Smooth muscle cell (in vitro differentiated cells): ENCODE measurements around the gene AK2. TPM values are rescaled to one million over a fixed set of nuclear protein-coding genes. Genes with fewer than 3 reads are reported as not detected.

Experiments used
- DNase-seq: peaks from one replicate; lab custom pipeline; 2025; ENCODE audit not compliant: unreplicated experiment; lab: John Stamatoyannopoulos, UW
- H2AFZ ChIP-seq: fragments of 200-600 bp; sonication (generic); 2 replicates; pipeline ENCODE4 v1.6.0; 2016; ENCODE audit warnings: antibody characterized with exemption, low read depth, mild to moderate bottlenecking
- H3F3A ChIP-seq: fragments of 200-600 bp; sonication (generic); 2 replicates; pipeline ENCODE4 v1.6.0; 2017; ENCODE audit warnings: antibody characterized with exemption, low read depth
- H3K27ac ChIP-seq: fragments of 200-600 bp; sonication (generic); 2 replicates; pipeline ENCODE4 v1.5.1; 2016; ENCODE audit warnings: low read depth, mild to moderate bottlenecking
- H3K27me3 ChIP-seq: fragments of 200-600 bp; sonication (generic); 2 replicates; pipeline ENCODE4 v1.6.1; 2016; ENCODE audit warnings: low read depth, mild to moderate bottlenecking
- H3K36me3 ChIP-seq: fragments of 200-600 bp; sonication (generic); 2 replicates; pipeline ENCODE4 v1.5.1; 2016; ENCODE audit warnings: low read depth
- H3K4me1 ChIP-seq: fragments of 200-600 bp; sonication (generic); 2 replicates; pipeline ENCODE4 v1.5.1; 2016; ENCODE audit warnings: low read depth
- H3K4me2 ChIP-seq: fragments of 200-600 bp; sonication (generic); 2 replicates; pipeline ENCODE4 v1.6.0; 2016; ENCODE audit warnings: mild to moderate bottlenecking
- H3K4me3 ChIP-seq: fragments of 200-600 bp; sonication (generic); 2 replicates; pipeline ENCODE4 v1.5.1; 2016; ENCODE audit warnings: mild to moderate bottlenecking
- H3K79me2 ChIP-seq: fragments of 200-600 bp; sonication (generic); 2 replicates; pipeline ENCODE4 v1.6.0; 2016; ENCODE audit warnings: low read depth, mild to moderate bottlenecking
- H3K9ac ChIP-seq: fragments of 200-600 bp; sonication (generic); 2 replicates; pipeline ENCODE4 v1.6.0; 2016; ENCODE audit warnings: low read depth
- H3K9me3 ChIP-seq: fragments of 200-600 bp; sonication (generic); replicated peaks from 2 replicates; pipeline ENCODE4 v1.5.1; 2016; ENCODE audit warnings: low read depth
- H4K20me1 ChIP-seq: fragments of 200-600 bp; sonication (generic); 2 replicates; pipeline ENCODE4 v1.6.0; 2016; ENCODE audit warnings: low read depth
- WGBS: methylation state at CpG from one replicate; pipeline ENCODE4 v1.1.7; 2016; ENCODE audit warnings: low lambda C conversion rate; 5-methylcytosine and 5-hydroxymethylcytosine counted together
- polyA plus RNA-seq: library from polyadenylated mRNA; unstranded; fragments of >200 nt; fragmentation: Nextera tagmentation; extraction: Ambion mirVana; gene quantifications from 2 replicates; pipeline ENCODE4 v1.2.1, GENCODE V29; 2016
- total RNA-seq: library from RNA; depleted of rRNA; stranded (reverse); fragments of >200 nt; gene quantifications from 2 replicates; pipeline ENCODE4 v1.2.3, GENCODE V29; 2014
- TF ChIP-seq, protein P1 (sequence below): fragments of 200-600 bp; sonication (generic); IDR thresholded peaks from 2 replicates; pipeline ENCODE4 v1.5.1; 2017; ENCODE audit warnings: borderline replicate concordance, mild to moderate bottlenecking, antibody characterized with exemption; ENCODE audit not compliant: insufficient read depth, poor library complexity, severe bottlenecking

AK2 gene
- total and polyA plus RNA-seq, 2 experiments from 2014 or later = 89.8 to 121 TPM

DNA sequence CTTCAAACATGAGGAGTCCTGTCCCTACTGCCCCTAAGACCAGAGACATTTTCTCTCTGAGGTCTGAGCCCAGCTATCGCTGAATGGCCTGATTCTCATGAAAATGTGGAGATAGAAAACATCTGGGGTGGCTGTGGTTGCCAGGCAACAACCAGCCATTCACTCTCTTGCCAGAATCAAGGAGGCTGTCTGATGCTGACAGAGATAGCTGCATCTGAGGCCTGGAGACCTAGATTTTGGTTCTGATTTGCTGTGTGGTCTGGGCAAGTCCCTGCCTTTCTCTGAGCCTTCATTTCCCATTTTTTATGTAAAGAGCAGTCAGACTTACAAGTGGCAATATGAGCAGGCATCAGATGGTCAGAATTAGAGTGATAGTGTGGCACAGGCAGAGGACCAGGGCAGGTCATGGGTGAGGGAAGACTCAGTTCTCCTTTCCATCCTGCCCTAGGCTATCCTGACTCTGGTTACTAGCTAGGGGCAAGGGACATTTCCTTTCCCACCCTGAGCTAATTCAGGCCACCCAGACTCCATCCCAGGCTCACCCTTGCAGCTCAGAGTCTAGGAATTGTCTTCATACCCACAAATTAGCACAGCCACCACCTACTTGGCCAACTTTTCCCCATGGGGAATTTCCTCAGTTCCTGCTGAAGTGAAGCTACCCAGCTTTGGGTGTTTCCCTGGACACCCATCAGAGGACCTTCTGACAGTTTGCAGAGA lies 52.1 kb downstream of the AK2 start:
- 70% methylated on average over 1 of the region's 1 CpG for WGBS
- Histone ChIP-seq H3K9ac (no peak overlapping the region), H3K36me3 (no peaks in the 10 kb centered on the region), H3K9me3 (no peaks in the 10 kb centered on the region), H3K4me2 (no peak overlapping the region), H2AFZ (no peak overlapping the region), H3K4me1 (peaks cover 3% of the 10 kb centered on the region), H4K20me1 (no peaks in the 10 kb centered on the region), H3K27ac (no peak overlapping the region), H3K27me3 (no peaks in the 10 kb centered on the region), H3K79me2 (no peaks in the 10 kb centered on the region), H3K4me3 (no peak overlapping the region), H3F3A (no peaks in the 10 kb centered on the region)
- DNase-seq = no peak
- TF ChIP-seq, protein P1, sequence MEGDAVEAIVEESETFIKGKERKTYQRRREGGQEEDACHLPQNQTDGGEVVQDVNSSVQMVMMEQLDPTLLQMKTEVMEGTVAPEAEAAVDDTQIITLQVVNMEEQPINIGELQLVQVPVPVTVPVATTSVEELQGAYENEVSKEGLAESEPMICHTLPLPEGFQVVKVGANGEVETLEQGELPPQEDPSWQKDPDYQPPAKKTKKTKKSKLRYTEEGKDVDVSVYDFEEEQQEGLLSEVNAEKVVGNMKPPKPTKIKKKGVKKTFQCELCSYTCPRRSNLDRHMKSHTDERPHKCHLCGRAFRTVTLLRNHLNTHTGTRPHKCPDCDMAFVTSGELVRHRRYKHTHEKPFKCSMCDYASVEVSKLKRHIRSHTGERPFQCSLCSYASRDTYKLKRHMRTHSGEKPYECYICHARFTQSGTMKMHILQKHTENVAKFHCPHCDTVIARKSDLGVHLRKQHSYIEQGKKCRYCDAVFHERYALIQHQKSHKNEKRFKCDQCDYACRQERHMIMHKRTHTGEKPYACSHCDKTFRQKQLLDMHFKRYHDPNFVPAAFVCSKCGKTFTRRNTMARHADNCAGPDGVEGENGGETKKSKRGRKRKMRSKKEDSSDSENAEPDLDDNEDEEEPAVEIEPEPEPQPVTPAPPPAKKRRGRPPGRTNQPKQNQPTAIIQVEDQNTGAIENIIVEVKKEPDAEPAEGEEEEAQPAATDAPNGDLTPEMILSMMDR = no peak

DNA sequence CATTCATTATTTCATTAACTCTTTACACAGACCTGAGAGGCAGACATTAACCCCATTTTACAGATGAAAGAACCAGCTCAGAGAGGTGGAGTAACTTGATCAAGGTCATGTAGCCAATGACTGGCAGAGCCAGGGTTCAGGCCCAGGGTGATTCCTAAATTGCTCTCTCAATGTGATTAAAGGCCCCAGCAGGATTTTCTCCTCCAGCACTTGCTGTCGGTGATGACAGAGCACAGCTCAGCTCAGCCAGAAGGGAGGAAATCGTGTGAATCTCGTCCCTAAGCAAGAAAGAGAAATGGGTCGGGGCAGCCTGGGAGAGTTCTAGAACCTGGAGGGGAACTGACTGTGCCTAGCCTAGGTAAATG lies 52.6 kb downstream of the AK2 start:
- 51% methylated on average over 4 of the region's 4 CpGs for WGBS
- Histone ChIP-seq H3K27me3 (no peaks in the 10 kb centered on the region), H3K9me3 (no peaks in the 10 kb centered on the region), H3K27ac (no peak overlapping the region), H3K4me1 (peaks cover 2% of the 10 kb centered on the region), H3K4me2 (no peak overlapping the region), H3K79me2 (no peaks in the 10 kb centered on the region), H2AFZ (no peak overlapping the region), H4K20me1 (no peaks in the 10 kb centered on the region), H3K4me3 (no peak overlapping the region), H3K36me3 (no peaks in the 10 kb centered on the region), H3K9ac (no peak overlapping the region), H3F3A (no peaks in the 10 kb centered on the region)
- no peak for DNase-seq
- TF ChIP-seq, protein P1 = no peak

DNA sequence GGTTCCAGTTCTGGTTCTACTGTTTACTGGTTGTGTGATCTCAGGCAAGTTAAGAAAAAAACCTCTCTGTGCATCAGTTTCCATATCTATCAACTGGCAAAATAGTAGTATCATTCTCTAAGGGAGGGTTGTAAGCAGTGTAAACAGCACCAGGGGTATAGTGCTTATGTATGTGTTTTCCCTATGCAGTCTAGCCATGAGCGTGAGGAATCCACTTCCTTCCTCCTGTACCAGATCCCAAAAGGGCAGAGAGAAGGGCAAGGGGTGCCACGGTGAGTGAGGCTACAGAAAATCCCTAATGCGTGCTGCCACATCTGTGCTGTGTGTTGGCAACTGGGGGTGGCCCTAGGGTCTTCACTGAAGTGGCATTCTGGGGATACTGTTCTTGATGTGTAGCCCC lies 53.7 kb downstream of the AK2 start:
- TF ChIP-seq, protein P1 = no peak
- Histone ChIP-seq H3F3A (no peaks in the 10 kb centered on the region), H3K4me3 (no peak overlapping the region), H4K20me1 (no peaks in the 10 kb centered on the region), H2AFZ (no peak overlapping the region), H3K27me3 (no peaks in the 10 kb centered on the region), H3K27ac (no peak overlapping the region), H3K79me2 (no peaks in the 10 kb centered on the region), H3K4me1 (no peaks in the 10 kb centered on the region), H3K9me3 (no peaks in the 10 kb centered on the region), H3K9ac (no peak overlapping the region), H3K4me2 (no peak overlapping the region), H3K36me3 (no peaks in the 10 kb centered on the region)
- DNase-seq = no peak
- 74% methylated on average over 3 of the region's 3 CpGs for WGBS
